NCI-H460 (cell line): ENCODE results near the gene SPEF2. TPM values are rescaled to one million over a fixed set of nuclear protein-coding genes. Genes with fewer than 3 reads are reported as not detected.
"Not testable (repeated sequence)": the region's sequence is repeated elsewhere in the genome, so short reads cannot be mapped to it uniquely, and the experiment has no call there.

Experiments
- DNase-seq: peaks from one replicate; pipeline ENCODE4 v3.0.0-alpha.2; 2016; ENCODE audit warnings: low read depth; ENCODE audit errors: extremely low read depth
- small RNA-seq, 2 experiments: library from RNA; depleted of rRNA; stranded (forward); fragments of <200 nt; gene quantifications; one replicate each; pipeline ENCODE3, GENCODE V24; 2014
- total RNA-seq: library from RNA; depleted of rRNA; stranded (reverse); fragments of >200 nt; shearing (Covaris generic); gene quantifications from 2 replicates; pipeline ENCODE4 v1.2.3, GENCODE V29; 2014; rRNA removed

The SPEF2 gene
- total RNA-seq, 1 experiment from 2014 or later, result 2.9 TPM

- DNase-seq, result no peak
Measured at GRCh38 chr5:35852084-35852734, 234.5 kb downstream of the SPEF2 start.

- DNase-seq, result no peak
Measured at GRCh38 chr5:35852773-35853172, 235.1 kb downstream of the SPEF2 start.

- DNase-seq, result no peak
Measured at GRCh38 chr5:35853631-35854030, 236.0 kb downstream of the SPEF2 start.

- DNase-seq, result no peak
Measured at GRCh38 chr5:35854248-35854647, 236.6 kb downstream of the SPEF2 start.

GRCh38 chr5:35855187-35855586, 237.5 kb downstream of the SPEF2 start:
- no peak for DNase-seq

GRCh38 chr5:35856186-35856764, 238.6 kb downstream of the SPEF2 start:
- DNase-seq, result not testable (repeated sequence)

GRCh38 chr5:35856765-35857351, 239.2 kb downstream of the SPEF2 start, which contains the start of gene IL7R:
IL7R (plus strand) TSS chr5:35856891; CDS start chr5:35856978, 87 bp downstream.
- DNase-seq, result no peak

GRCh38 chr5:35857606-35858205, 240.0 kb downstream of the SPEF2 start:
- DNase-seq, result no peak

- DNase-seq, result no peak
Measured at GRCh38 chr5:35859101-35859661, 241.5 kb downstream of the SPEF2 start.

GRCh38 chr5:35860686-35861085, 243.0 kb downstream of the SPEF2 start:
- no peak for DNase-seq

GRCh38 chr5:35861718-35862117, 244.1 kb downstream of the SPEF2 start:
- DNase-seq, result no peak

- DNase-seq, result no peak
Measured at GRCh38 chr5:35862126-35862525, 244.5 kb downstream of the SPEF2 start.

- no peak for DNase-seq
Measured at GRCh38 chr5:35863159-35863558, 245.5 kb downstream of the SPEF2 start.

Small RNAs within 50 kb of the gene (small RNA-seq; reads per million reads assigned to genes)
- gene RNU7-130P, result 0 reads per million in 2 experiments

Other genes with a start within 250 kb of the SPEF2 start
- gene IL7R, start 239.0 kb downstream of the SPEF2 start, total RNA-seq, result not detected in 2 replicates